Medulla oblongata (tissue), 1 donor: ENCODE data around the gene ELP5.

ENCODE experiments used
- DNase-seq: peaks from one replicate; pipeline ENCODE4 v3.0.0-alpha.2; 2015; ENCODE audit errors: extremely low spot score

Gene ELP5

DNA sequence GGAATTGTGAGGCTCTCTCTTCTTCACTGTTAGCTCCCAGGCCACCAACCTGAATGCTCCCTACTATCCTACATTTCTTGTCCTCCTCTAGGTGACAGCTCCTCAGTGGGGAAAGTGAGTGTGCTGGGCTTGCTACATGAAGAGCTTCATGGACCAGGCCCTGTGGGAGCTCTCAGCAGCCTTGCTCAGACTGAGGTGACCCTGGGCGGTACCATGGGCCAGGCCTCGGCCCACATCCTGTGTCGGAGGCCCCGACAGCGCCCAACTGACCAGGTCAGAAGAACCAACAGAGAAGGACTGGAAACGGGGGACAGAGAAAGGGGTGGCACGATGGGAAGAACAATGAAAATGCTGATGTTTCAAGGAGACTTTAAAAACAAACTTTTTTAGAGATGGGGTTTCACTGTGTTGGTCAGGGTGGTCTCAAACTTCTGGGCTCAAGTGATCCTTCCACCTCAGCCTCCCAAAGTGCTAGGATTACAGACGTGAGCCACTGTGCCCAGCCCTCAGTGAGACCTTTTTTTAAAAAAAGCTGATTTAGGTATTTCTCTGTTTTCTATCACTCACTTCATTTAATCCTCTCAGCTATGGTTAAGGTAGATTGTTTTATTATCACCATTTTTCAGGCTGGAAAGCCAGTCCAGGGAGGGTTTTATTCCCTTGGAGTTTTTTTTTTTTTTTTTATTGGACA is 4.9 kb downstream of the ELP5 start:
- DNase-seq, result no peak

DNA sequence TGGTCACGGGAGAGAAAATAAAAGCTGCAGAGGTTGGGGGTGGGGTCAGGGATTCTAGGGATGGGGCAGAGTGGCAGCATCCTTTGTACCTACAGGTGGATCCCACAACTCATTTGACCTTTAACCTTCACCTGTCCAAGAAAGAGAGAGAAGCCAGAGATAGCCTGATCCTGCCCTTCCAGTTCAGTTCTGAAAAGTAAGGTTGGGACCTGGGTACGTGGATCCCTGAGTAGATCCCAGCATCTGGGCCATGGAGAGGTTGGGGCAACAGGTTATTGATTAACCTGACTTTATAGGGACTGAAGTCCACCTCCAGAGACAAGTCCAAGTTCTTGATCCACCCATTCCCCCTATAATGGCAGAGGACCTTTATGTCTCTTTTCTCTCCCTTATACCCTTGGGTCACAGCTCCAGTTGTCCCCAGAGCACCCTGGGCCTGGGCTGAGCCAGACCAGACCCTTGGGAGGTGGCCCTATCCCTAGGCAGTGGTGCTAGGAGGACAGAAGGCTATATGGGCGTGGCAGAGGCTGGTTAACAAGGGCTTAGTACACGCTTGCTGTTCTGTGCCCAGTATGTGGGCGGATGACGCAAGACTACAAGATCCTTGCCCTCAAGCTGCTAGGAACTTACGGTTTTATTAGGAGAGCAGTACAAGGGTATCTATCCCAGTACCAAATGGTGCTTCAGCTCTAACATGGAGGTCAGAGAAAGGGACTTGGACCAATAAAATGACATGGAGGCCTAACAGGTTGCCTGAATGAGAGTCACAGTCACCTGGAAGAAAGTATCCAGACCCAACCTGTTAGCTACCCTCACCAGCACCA is 6.9 kb downstream of the ELP5 start:
- DNase-seq, result no peak

DNA sequence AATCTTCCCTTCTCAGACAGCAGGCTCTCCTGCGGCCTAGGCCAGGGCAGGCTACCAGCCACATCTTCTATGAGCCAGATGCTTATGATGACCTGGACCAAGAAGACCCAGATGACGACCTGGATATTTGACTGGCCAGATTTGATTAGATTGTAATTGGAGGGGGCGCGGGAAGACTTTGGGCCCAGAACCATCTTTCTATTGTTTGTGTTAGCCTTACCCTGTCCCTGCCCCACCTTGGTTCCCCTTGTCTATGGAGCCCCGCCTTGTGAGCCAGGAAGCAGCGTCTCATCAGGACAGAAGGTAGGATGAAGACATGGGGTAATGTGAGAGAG is 7.5 kb downstream of the ELP5 start:
- no peak for DNase-seq

DNA sequence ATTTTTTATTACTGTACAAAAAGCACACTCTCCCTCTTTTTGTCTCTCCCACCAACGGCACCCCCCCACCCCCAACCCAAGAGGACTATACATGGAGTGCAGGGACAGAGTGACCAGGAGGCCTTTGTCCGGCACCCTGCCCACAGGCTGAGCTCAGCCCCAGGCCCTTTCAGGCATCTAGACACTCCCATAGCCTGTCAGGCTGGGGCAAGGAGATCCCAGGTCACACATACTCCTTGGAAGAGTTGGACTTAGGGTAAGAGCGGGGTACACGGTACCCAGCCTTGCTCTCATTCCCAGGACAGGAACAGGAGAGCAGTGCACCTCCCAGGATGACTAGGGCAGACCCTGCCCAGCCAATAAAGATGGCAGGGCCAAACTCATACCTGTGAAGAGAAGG is 8.1 kb downstream of the ELP5 start:
- no peak for DNase-seq

DNA sequence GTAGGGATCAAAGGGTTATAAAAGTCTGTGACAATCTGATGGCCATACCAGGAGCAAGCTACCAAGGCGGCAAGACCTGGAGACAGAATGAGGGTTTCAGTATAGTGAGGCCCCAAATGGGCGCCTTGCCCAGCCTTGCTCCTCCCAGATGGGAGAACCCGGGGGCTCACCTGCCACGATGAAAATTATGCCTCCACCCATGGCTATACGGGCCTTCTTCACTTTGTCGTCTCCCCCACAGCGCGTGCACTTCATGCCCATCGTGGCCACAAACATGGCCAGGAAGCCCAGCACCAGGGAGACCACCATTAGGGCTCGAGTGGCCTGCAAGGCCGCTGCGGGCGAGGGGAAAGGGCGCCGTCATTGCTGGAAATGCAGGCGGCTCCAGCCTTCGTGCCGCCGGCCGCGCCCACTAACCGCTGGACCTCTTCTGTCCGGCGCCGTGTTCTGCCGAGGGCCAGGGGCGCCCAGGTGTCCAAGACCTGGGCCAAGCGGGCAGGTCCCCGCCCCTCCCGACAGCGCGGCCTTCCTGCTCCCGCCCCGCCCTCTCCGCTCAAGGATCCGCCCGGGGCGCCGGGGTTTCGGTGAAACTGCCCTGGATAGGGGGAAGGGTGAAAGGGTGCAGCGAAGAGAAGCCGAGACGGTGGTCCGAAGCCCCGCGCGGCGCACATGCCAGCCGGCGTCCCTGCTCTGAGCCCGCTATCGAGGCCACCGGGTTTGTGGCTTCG is 8.8 kb downstream of the ELP5 start:
- DNase-seq, result no peak

DNA sequence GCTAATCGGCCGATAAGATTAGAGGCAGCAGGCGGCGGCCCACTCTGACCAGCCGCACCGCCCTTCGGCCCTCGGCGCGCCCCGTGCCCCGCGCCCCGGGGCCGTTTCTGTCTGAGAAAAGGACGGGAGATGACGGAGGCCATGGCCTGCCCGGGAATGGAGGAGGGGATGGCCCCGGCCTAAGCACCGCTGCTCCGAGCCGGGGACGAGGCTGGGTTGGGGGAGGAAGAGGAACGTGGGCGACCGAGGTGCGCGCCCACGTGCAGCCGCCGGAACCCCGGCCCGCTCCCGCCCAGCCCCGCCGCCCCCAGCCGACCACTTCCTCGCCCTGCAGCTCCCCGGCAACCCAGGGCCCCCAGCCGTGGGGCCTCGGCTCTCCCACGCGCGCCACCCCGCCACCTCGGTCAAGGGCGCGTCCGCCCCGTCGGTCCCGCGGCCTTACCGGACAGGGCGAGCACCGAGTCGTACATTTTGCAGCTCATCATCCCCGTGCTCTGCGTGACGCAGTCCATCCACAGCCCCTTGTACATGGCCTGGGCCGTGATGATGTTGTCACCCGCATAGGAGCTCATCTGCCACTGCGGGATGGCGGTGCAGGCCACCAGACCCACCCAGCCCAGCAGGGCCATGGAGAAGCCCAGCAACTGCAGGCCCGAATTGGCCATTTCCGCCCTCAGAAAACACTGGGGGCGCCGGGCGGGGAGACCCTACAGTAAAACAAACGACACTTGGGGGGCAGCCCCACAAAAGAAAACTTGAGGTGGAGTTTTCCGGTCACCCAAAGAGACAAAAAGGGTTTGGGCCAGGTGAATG is 9.6 kb downstream of the ELP5 start:
- no peak for DNase-seq

DNA sequence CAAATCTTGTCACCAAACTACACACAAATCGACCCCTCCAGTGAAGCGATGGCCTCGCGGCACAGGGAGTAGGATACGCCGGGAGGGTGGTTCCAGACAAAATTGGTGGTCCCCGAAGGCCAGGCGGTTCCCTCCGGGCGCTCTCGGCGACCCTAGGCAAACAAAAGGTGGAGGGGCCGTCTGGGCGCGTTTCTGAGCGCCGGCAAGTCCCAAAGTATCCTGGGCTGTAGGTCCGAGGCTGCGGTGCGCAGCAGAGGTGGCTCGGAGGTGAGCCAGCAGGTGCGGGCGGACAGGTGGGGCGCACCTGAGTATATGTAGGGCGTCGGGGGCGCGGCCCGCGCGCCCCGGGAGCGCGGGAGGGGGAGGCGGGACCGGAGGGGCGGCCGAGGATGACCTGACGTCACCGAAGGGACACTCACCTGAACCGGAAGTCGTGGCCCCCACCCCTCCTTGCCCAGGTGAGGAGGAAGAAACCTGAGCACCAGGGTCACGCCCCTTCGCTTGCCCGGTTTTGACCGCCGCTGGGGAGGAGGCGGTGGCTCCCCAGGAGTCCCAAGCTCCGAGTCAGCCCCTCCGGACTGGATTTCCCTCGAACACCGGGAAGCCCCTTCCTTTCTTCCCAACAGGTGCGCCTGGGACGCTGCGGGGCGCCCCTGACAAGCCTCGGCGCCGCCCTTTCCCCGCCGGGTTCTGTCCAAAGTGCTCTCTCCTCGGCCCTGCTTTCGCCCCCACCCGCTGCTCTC is 10.3 kb downstream of the ELP5 start, which contains the start of gene CLDN7:
Gene CLDN7, minus strand, starts transcription at position 287 of the 743 bp plus-strand sequence. CDS start 435 bp downstream, outside the sequence.
- no peak for DNase-seq

DNA sequence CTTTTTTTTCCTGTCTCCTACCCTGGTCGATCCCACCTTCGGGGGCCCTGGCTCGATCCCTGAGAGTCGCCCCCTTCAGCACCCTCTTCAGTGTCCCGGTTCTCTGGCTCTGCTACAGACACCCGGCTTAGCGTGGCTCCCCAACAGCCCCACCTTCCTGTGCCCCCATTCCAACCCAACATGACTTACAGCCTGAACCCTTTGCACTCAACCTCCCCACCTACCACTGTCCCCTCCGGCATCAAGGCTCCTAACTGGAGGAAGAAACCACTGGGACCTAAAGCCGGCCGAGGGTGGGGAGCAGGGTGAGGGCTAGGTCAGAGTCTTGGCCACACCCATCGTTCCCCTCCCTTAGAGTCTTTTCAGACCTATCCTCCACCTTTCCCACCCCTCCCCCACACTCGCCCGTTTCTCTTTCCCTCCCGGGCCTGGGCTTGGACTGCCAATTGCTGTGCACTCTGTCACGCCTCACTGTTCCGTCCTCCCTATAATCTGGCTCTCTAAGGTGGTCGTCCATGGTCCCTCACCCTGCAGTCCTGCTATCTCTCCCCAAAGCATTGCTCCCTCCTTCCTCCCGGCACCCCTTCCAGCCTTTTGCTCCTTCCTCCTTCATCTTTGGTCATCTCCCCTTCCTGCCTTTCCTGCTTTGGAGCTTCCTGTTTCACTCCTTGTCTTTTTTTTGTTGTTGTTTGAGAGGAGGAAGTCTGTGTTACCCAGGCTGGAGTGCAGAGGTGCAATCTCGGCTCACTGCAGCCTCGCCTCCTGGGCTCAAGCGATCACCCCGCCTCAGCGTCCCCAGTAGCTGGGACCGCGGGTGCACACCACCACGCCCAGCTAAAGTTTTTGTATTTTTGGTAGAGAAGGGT is 11.2 kb downstream of the ELP5 start:
- DNase-seq, result no peak

DNA sequence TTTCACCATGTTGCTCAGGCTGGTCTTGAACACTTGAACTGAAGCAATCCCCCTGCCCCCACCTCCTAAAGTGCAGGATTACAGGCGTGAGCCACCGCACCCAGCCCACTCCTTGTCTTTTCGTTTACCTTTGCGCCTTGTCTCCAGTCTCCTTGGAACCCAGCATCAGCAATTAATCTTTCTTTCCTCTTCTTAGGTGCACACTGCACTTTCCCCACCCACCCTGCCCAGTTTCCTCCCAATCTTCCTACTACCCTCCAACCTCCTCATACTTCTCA is 11.7 kb downstream of the ELP5 start:
- DNase-seq, result no peak

DNA sequence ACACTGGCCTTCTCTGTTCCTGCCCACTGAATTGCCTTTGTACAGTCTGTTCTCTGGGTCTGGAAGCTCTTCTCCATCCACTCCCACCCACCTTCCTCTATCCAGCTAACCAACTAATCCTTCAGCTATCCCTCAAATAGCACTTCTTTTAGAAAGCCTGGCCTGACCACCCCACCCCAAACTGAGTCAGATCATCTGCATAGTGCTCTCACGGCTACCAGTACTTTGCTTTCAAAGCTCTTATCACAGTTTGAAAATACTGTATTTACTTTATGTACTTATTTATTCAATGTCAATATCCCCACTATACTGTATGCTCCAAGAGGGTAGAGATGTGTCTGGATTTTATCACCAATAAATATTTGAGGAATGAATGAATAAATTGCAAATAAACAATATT is 14.8 kb downstream of the ELP5 start:
- no peak for DNase-seq

DNA sequence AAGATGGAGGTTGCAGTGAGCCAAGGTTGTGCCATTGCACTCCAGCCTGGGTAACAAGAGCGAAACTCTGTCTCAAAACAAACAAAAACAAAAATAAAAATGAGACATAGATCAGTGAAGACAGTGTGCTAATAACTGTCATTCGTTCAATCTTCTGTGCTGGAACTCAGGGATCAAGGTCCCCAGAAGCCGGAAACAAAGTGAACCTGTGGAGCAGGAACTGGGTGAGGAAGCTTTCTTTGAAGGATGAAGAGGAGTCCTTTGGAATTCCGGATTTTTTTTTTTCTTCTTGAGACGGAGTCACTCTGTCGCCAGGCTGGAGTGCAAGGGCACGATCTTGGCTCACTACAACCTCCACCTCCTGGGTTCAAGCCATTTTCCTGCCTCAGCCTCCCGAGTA is 27.4 kb downstream of the ELP5 start:
- no peak for DNase-seq

DNA sequence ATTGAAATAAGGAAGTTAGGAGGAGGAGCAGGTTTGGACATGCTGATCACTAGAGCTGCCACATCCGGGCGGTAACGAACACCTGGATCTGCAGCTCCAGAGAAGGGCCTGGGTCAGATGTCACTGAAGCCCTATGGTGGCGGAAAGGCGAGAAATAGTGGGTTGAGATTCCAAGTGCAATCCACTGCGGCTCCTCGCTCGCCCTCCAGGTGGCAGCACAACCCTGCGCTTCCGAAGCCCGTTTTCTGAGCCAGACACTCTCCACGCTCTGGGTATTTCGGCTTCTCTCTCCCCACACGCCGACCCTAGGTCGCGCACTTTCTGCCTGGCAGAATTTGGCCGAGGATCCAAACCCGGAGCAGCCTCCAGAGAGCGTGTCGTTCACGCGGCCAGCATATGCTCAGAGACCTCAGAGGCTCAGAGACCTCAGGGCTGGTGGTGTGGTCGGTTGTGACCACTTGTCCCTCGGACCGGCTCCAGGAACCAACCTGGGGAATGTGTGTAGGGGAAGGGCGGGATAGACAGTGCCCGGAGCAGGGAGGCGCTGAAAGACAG is 28.6 kb downstream of the ELP5 start:
- DNase-seq, result peak; percentile 88

DNA sequence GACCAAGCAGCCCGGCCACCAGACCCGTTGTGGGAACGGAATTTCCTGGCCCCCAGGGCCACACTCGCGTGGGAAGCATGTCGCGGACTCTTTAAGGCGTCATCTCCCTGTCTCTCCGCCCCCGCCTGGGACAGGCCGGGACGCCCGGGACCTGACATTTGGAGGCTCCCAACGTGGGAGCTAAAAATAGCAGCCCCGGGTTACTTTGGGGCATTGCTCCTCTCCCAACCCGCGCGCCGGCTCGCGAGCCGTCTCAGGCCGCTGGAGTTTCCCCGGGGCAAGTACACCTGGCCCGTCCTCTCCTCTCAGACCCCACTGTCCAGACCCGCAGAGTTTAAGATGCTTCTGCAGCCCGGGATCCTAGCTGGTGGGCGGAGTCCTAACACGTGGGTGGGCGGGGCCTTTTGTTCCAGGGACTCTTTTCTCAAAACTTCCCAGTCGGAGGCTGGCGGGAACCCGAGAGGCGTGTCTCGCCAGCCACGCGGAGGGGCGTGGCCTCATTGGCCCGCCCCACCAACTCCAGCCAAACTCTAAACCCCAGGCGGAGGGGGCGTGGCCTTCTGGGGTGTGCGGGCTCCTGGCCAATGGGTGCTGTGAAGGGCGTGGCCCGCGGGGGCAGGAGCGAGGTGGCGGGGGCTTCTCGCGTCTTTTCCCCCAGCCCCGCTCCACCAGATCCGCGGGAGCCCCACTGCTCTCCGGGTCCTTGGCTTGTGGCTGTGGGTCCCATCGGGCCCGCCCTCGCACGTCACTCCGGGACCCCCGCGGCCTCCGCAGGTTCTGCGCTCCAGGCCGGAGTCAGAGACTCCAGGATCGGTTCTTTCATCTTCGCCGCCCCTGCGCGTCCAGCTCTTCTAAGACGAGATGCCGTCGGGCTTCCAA is 29.3 kb downstream of the ELP5 start, which contains the start of gene SLC2A4:
Gene SLC2A4, plus strand, starts transcription at position 645 of the 879 bp plus-strand sequence. Its CDS starts 217 bp downstream, at position 862.
- DNase-seq, result peak; percentile 91

DNA sequence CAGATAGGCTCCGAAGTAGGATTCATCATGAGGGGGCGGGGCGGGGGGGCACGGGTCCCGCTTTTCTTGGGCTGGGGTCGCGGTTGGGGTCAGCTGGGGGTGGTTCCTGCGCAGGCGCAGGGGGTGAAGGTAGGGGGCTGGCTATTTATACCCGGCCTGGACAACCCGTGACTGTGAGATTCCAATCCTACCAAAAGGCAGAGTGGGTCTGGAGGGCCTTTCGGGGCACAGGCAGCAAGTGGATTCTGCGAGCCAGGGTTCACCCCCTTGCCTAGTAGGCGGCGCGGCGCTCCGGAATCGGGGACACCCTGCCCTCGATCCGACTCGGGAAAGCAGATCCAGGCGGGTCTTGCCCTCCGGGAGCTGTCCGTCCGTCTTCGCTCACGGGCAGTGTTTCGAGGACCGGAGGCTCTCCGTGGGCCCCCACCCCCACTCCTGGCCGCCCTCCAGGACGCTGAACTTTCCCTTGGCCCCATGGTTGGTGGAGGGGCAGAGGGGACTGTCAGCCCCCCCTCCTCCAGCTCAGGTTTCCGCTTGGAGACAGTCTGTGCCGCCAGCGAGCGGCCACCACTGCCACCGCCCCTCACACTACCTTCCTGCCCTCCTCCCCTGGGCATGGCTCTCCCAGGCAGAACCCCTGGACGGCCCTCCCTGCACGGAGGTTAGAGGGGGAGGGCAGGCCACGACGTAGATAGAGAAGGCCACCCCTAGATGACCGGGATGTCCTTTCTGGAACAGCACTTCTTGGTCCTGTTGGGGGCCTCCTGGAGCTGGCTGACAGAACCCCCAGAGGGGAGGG is 30.1 kb downstream of the ELP5 start:
- DNase-seq, result no peak

DNA sequence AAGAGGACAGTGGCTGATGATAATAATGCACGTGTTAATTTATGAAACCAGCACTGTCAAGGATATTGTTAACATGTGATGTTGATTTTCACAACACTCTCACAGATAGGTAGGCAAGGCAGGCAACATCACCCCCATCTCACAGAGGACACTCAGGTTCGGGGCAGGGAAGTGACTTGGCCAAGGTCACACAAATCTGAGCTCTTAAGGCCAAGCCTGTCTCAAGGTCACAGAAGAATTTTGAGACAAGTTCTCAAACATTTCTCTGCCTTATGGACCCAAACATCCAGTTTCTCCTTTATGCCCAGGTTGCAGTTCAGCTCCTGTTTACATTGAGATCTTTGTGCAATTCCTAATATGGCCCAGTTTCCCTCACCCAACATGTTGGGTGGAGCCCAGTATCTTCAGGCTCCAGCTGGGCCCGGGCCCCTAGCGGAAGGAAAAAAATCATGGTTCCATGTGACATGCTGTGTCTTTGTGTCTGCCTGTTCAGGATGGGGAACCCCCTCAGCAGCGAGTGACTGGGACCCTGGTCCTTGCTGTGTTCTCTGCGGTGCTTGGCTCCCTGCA is 30.8 kb downstream of the ELP5 start:
- DNase-seq, result no peak

DNA sequence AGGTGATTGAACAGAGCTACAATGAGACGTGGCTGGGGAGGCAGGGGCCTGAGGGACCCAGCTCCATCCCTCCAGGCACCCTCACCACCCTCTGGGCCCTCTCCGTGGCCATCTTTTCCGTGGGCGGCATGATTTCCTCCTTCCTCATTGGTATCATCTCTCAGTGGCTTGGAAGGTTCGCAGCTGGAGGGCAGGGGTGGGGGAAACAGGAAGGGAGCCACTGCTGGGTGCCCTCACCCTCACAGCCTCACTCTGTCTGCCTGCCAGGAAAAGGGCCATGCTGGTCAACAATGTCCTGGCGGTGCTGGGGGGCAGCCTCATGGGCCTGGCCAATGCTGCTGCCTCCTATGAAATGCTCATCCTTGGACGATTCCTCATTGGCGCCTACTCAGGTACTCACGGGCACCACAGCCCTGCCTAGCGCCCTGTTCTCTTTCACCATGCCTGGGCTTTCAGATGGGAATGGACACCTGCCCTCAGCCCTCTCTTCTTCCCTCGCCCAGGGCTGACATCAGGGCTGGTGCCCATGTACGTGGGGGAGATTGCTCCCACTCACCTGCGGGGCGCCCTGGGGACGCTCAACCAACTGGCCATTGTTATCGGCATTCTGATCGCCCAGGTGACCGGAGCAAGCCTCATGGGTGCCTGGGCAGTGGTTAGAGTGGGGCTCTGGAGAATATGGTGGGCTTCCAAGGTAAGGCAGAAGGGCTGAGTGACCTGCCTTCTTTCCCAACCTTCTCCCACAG is 31.6 kb downstream of the ELP5 start:
- no peak for DNase-seq

DNA sequence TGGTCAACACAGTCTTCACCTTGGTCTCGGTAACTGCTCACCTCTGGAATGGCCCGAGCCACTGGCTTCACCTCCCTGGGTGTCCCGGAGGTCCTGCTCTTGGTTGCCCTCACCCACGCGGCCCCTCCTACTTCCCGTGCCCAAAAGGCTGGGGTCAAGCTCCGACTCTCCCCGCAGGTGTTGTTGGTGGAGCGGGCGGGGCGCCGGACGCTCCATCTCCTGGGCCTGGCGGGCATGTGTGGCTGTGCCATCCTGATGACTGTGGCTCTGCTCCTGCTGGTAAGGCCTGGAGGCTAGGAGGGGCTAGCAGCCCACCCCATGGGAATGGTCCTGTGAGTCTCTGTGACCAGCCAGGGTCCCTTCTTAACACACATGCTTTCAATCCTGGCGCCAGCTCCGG is 32.9 kb downstream of the ELP5 start:
- no peak for DNase-seq
